GM13976 (cell line): Measurements from ENCODE around the gene SH2B2.
A peak's percentile ranks its signal among the peaks of the same experiment; 100 is the strongest.

Experiments
- DNase-seq: peaks from one replicate; pipeline ENCODE4 v3.0.0; 2012; ENCODE audit warnings: low spot score
- CTCF ChIP-seq: IDR thresholded peaks from 2 replicates; pipeline ENCODE4 v1.5.1; 2012; ENCODE audit warnings: borderline replicate concordance, mild to moderate bottlenecking; ENCODE audit not compliant: insufficient read depth; ENCODE audit errors: extremely low read depth, missing control alignments, control extremely low read depth
- in situ Hi-C: fragments of 300-500 bp; cut with MboI; formaldehyde crosslinking; loops from one replicate; pipeline ENCODE4 v1.12.0; 2022; ENCODE audit warnings: low sequenced_read_pairs, mixed read lengths, inconsistent platforms; ENCODE audit not compliant: unreplicated experiment

SH2B2 gene

GRCh38 chr7:102291056-102291915 lies 4.6 kb downstream of the SH2B2 start:
- TF ChIP-seq CTCF = no peak
- DNase-seq = peak; percentile 86
- in situ Hi-C loops = no loop called here

GRCh38 chr7:102291916-102292267 lies 5.2 kb downstream of the SH2B2 start:
- no peak for TF ChIP-seq CTCF
- no peak for DNase-seq
- in situ Hi-C loops = no loop called here

- in situ Hi-C loops = no loop called here
- no peak for TF ChIP-seq CTCF
- DNase-seq = no peak
These were observed 6.4 kb downstream of the SH2B2 start for GRCh38 chr7:102292813-102293798.

GRCh38 chr7:102294589-102294988 lies 7.9 kb downstream of the SH2B2 start:
- DNase-seq = no peak
- in situ Hi-C loops = no loop called here
- no peak for TF ChIP-seq CTCF

GRCh38 chr7:102295346-102296178 lies 8.9 kb downstream of the SH2B2 start:
- no peak for TF ChIP-seq CTCF
- DNase-seq = no peak
- in situ Hi-C loops = no loop called here

GRCh38 chr7:102296179-102296438 lies 9.4 kb downstream of the SH2B2 start:
- no peak for DNase-seq
- TF ChIP-seq CTCF = no peak
- in situ Hi-C loops = no loop called here
